HG03175 (cell line): ENCODE results near the gene BEST4.
"Not testable (repeated sequence)": the region's sequence is repeated elsewhere in the genome, so short reads cannot be mapped to it uniquely, and the experiment has no call there.

Experiments
- ATAC-seq: cut with Tn5 transposase; IDR thresholded peaks from one replicate; pipeline ENCODE4 v1.9.1; 2021; ENCODE audit warnings: mild to moderate bottlenecking, moderate library complexity; ENCODE audit not compliant: unreplicated experiment

Gene BEST4

GRCh38 chr1:44788120-44788860, at the start of gene BEST4:
TSS of gene BEST4 (minus strand) at chr1:44788170. CDS start at chr1:44787705, 465 bp downstream.
- no peak for ATAC-seq

- ATAC-seq, result no peak
Observed at GRCh38 chr1:44835738-44836675, 48.0 kb upstream of the BEST4 start.

GRCh38 chr1:44834328-44834727, 46.4 kb upstream of the BEST4 start:
- no peak for ATAC-seq

GRCh38 chr1:44832056-44832705, 44.2 kb upstream of the BEST4 start:
- ATAC-seq, result no peak

GRCh38 chr1:44831516-44831915, 43.5 kb upstream of the BEST4 start:
- no peak for ATAC-seq

- ATAC-seq, result no peak
Observed at GRCh38 chr1:44830900-44831304, 42.9 kb upstream of the BEST4 start.

- ATAC-seq, result no peak
Observed at GRCh38 chr1:44829506-44830384, 41.8 kb upstream of the BEST4 start.

GRCh38 chr1:44828841-44829440, 41.0 kb upstream of the BEST4 start:
- no peak for ATAC-seq

- no peak for ATAC-seq
Observed at GRCh38 chr1:44828003-44828651, 40.2 kb upstream of the BEST4 start.

- no peak for ATAC-seq
Observed at GRCh38 chr1:44827197-44828002, 39.4 kb upstream of the BEST4 start.

GRCh38 chr1:44826375-44827196, 38.6 kb upstream of the BEST4 start:
- no peak for ATAC-seq

- not testable (repeated sequence) for ATAC-seq
Observed at GRCh38 chr1:44824392-44824791, 36.4 kb upstream of the BEST4 start.

- no peak for ATAC-seq
Observed at GRCh38 chr1:44822981-44823451, 35.0 kb upstream of the BEST4 start.

GRCh38 chr1:44822131-44822701, 34.2 kb upstream of the BEST4 start:
- ATAC-seq, result no peak

GRCh38 chr1:44821240-44821715, 33.3 kb upstream of the BEST4 start:
- no peak for ATAC-seq

- ATAC-seq, result no peak
Observed at GRCh38 chr1:44820328-44821239, 32.6 kb upstream of the BEST4 start.
